A673 (cell line): Measurements from ENCODE around the gene PPP2R5B. TPM values are rescaled to one million over a fixed set of nuclear protein-coding genes. Genes with fewer than 3 reads are reported as not detected.
A peak's percentile ranks its signal among the peaks of the same experiment; 100 is the strongest.

Experiments
- BruUV-seq: library from RNA; stranded (reverse); fragments of 400-500 nt; replicated peaks from 2 replicates; lab custom pipeline; 2021; lab: Mats Ljungman, UMichigan
- CTCF ChIA-PET: fragments of 300-600 bp; sonication (Branson Sonifier 250); formaldehyde crosslinking; loops from one replicate; lab custom pipeline; 2022; ENCODE audit warnings: antibody characterized with exemption; lab: Charles Lee
- POLR2A ChIA-PET: fragments of 300-600 bp; sonication (Branson Sonifier 250); formaldehyde crosslinking; loops from one replicate; lab custom pipeline; 2022; ENCODE audit warnings: antibody characterized with exemption; ENCODE audit not compliant: low non-redundant PET; lab: Charles Lee
- DNase-seq: peaks from one replicate; pipeline ENCODE4 v3.0.0-alpha.2; 2015; ENCODE audit warnings: low spot score
- H3K27ac ChIP-seq: fragments of 200-600 bp; sonication (generic); 2 replicates; pipeline ENCODE4 v1.5.1; 2016; ENCODE audit warnings: mixed run types, low read depth, mild to moderate bottlenecking, mixed read lengths, antibody characterized with exemption, low read length; ENCODE audit not compliant: poor library complexity, severe bottlenecking
- H3K27me3 ChIP-seq: fragments of 200-600 bp; sonication (generic); replicated peaks from 2 replicates; pipeline ENCODE4 v1.6.1; 2017; ENCODE audit warnings: mixed run types, low read depth, mild to moderate bottlenecking, mixed read lengths, antibody characterized with exemption, low read length; ENCODE audit not compliant: insufficient read depth, poor library complexity
- H3K36me3 ChIP-seq: fragments of 200-600 bp; sonication (generic); 2 replicates; pipeline ENCODE4 v1.6.1; 2016; ENCODE audit warnings: mixed run types, mild to moderate bottlenecking, mixed read lengths, antibody characterized with exemption, low read length; ENCODE audit not compliant: insufficient read depth, poor library complexity, severe bottlenecking
- H3K4me1 ChIP-seq: fragments of 200-600 bp; sonication (generic); 2 replicates; pipeline ENCODE4 v1.6.1; 2017; ENCODE audit warnings: mixed run types, mild to moderate bottlenecking, mixed read lengths, antibody characterized with exemption, low read length; ENCODE audit not compliant: insufficient read depth, poor library complexity, severe bottlenecking
- H3K4me3 ChIP-seq: fragments of 200-600 bp; sonication (generic); 2 replicates; pipeline ENCODE4 v1.5.1; 2016; ENCODE audit warnings: low read depth, mixed run types, mild to moderate bottlenecking, mixed read lengths, low read length; ENCODE audit not compliant: poor library complexity, severe bottlenecking
- H3K9me3 ChIP-seq: fragments of 200-600 bp; sonication (generic); 2 replicates; pipeline ENCODE4 v1.6.1; 2016; ENCODE audit warnings: mixed run types, low read depth, mild to moderate bottlenecking, mixed read lengths, antibody characterized with exemption, low read length; ENCODE audit not compliant: poor library complexity, severe bottlenecking
- CTCF ChIP-seq: fragments of 300-800, 200-600 bp; sonication (generic); conservative IDR thresholded peaks from 2 replicates; pipeline ENCODE4 v1.5.1; 2017; ENCODE audit warnings: low read depth, mild to moderate bottlenecking, antibody characterized with exemption, low read length, moderate library complexity, mixed read lengths
- EZH2 ChIP-seq: fragments of 200-600 bp; sonication (generic); IDR thresholded peaks from 2 replicates; pipeline ENCODE4 v1.6.1; 2017; ENCODE audit warnings: borderline replicate concordance, low read depth, mild to moderate bottlenecking, mixed read lengths, antibody characterized with exemption, low read length; ENCODE audit not compliant: poor library complexity, severe bottlenecking
- intact Hi-C: fragments of 100-400 bp; cut with micrococcal nuclease; formaldehyde crosslinking; loops from one replicate; pipeline ENCODE4 v1.10.0; 2022; ENCODE audit not compliant: unreplicated experiment
- total RNA-seq: library from RNA; stranded (reverse); gene quantifications from 2 replicates; pipeline ENCODE4 v1.2.3, GENCODE V29; 2021

PPP2R5B gene
- total RNA-seq, 1 experiment from 2014 or later: 16.1 TPM

- intact Hi-C loops: no loop called here
- DNase-seq: no peak
- Histone ChIP-seq H3K27me3 (peaks cover 20% of the 10 kb centered on the region), H3K36me3 (no peaks in the 10 kb centered on the region), H3K4me3 (no peak overlapping the region), H3K27ac (no peak overlapping the region), H3K4me1 (no peaks in the 10 kb centered on the region), H3K9me3 (no peaks in the 10 kb centered on the region)
- no TSS peak for BruUV-seq
- POLR2A ChIA-PET: no interaction called here
- CTCF ChIA-PET: no interaction called here
- TF ChIP-seq CTCF (no peak), EZH2 (no peak)
These were observed 29.7 kb downstream of the PPP2R5B start for GRCh38 chr11:64954201-64954600.

- no peak overlapping the region for H3K27ac ChIP-seq
- CTCF ChIA-PET: no interaction called here
- H3K36me3 ChIP-seq: no peaks in the 10 kb centered on the region
- H3K4me3 ChIP-seq: no peak overlapping the region
- POLR2A ChIA-PET: no interaction called here
- peaks cover 10% of the 10 kb centered on the region for H3K27me3 ChIP-seq
- TF ChIP-seq EZH2 (no peak), CTCF (no peak)
- H3K4me1 ChIP-seq: no peaks in the 10 kb centered on the region
- BruUV-seq: no TSS peak
- no peaks in the 10 kb centered on the region for H3K9me3 ChIP-seq
- DNase-seq: peak; percentile 28
- intact Hi-C loops: no loop called here
These were observed 35.0 kb downstream of the PPP2R5B start for GRCh38 chr11:64959498-64959897.

GRCh38 chr11:64960719-64961118, 36.2 kb downstream of the PPP2R5B start:
- Histone ChIP-seq H3K4me3 (no peak overlapping the region), H3K27ac (no peak overlapping the region), H3K36me3 (no peaks in the 10 kb centered on the region), H3K9me3 (no peaks in the 10 kb centered on the region), H3K4me1 (no peaks in the 10 kb centered on the region), H3K27me3 (no peaks in the 10 kb centered on the region)
- no TSS peak for BruUV-seq
- no peak for DNase-seq
- intact Hi-C loops: no loop called here
- ChIA-PET CTCF (no interaction called here), POLR2A (no interaction called here)
- TF ChIP-seq CTCF (no peak), EZH2 (no peak)
